B cell (primary cell): ENCODE measurements around the gene FNDC4. TPM values are rescaled to one million over a fixed set of nuclear protein-coding genes. Genes with fewer than 3 reads are reported as not detected.

Experiments
- ATAC-seq: fragments of 200-7000 bp; cut with Tn5 transposase; one replicate; pipeline ENCODE4 v1.10.0; 2021; ENCODE audit warnings: low read depth, mild to moderate bottlenecking, moderate number of reproducible peaks, moderate library complexity
- CTCF ChIA-PET: fragments of 350-600 bp; sonication (Branson Sonifier 250); formaldehyde crosslinking; loops from one replicate; lab custom pipeline; 2021; ENCODE audit warnings: antibody characterized with exemption, inconsistent platforms; lab: Charles Lee
- POLR2A ChIA-PET: fragments of 350-600 bp; sonication (Branson Sonifier 250); formaldehyde crosslinking; loops from one replicate; lab custom pipeline; 2021; ENCODE audit warnings: antibody characterized with exemption; lab: Charles Lee
- DNase-seq: peaks from one replicate; pipeline ENCODE4 v3.0.0; 2013
- H2AFZ ChIP-seq: 2 replicates; pipeline ENCODE4 v1.6.1; 2012; ENCODE audit warnings: mild to moderate bottlenecking, low read depth, low read length; ENCODE audit not compliant: insufficient read depth, poor library complexity, severe bottlenecking
- H3K27ac ChIP-seq, 2 donors: 1 replicate in 1 of 2; 2 replicates in 1 of 2; pipeline ENCODE4 v1.5.1; 2012 to 2013; ENCODE audit warnings: low read length in 2 of 2, mild to moderate bottlenecking in 2 of 2, moderate library complexity in 1 of 2
- H3K27me3 ChIP-seq, 4 experiments: fragments of 200-600 bp in 1 of 4; sonication (generic) in 1 of 4; replicated peaks in 1 of 4; 1 replicate in 2 of 4; 2 replicates in 2 of 4; pipeline versions ENCODE4 v1.6.1 to v1.7.0; 2013 to 2016; ENCODE audit warnings: low read length in 3 of 4, mild to moderate bottlenecking in 2 of 4, mixed read lengths in 1 of 4, moderate library complexity in 1 of 4; ENCODE audit not compliant: insufficient read depth in 4 of 4, control insufficient read depth in 3 of 4; ENCODE audit errors: control extremely low read depth in 1 of 4
- H3K36me3 ChIP-seq, 2 experiments: replicated peaks in 1 of 2; 1 replicate in 1 of 2; 2 replicates in 1 of 2; pipeline versions ENCODE4 v1.6.1 to v1.7.1; 2013; ENCODE audit warnings: low read length in 1 of 2; ENCODE audit not compliant: insufficient read depth in 2 of 2, control insufficient read depth in 1 of 2; ENCODE audit errors: control extremely low read depth in 1 of 2, extremely low read depth in 1 of 2
- H3K4me1 ChIP-seq, 2 donors: fragments of 200-600 bp in 1 of 2; sonication (generic) in 1 of 2; 1 replicate in 1 of 2; 2 replicates in 1 of 2; pipeline versions ENCODE4 v1.5.1 to v1.6.1; 2013 to 2017; ENCODE audit warnings: low read length in 2 of 2; ENCODE audit not compliant: control insufficient read depth in 2 of 2, insufficient read depth in 2 of 2
- H3K4me2 ChIP-seq: replicated peaks from 2 replicates; pipeline ENCODE3; 2012; ENCODE audit warnings: mild to moderate bottlenecking, low read depth, low read length; ENCODE audit not compliant: poor library complexity, severe bottlenecking
- H3K4me3 ChIP-seq, 5 experiments: fragments of 200-600 bp in 1 of 5; sonication (generic) in 1 of 5; 1 replicate in 3 of 5; 2 replicates in 2 of 5; pipeline versions ENCODE4 v1.5.1 to v1.7.0; 2011 to 2016; ENCODE audit warnings: low read length in 4 of 5, mild to moderate bottlenecking in 4 of 5, low read depth in 2 of 5, control low read depth in 1 of 5, moderate library complexity in 1 of 5; ENCODE audit not compliant: insufficient read depth in 1 of 5; ENCODE audit errors: control extremely low read depth in 1 of 5, extremely low read depth in 1 of 5
- H3K79me2 ChIP-seq: fragments of 200-600 bp; sonication (generic); one replicate; pipeline ENCODE4 v1.6.0; 2016; ENCODE audit warnings: low read length; ENCODE audit not compliant: control insufficient read depth, insufficient read depth
- H3K9ac ChIP-seq: fragments of 200-600 bp; sonication (generic); 2 replicates; pipeline ENCODE4 v1.6.1; 2017; ENCODE audit warnings: mild to moderate bottlenecking, low read length, moderate library complexity
- H3K9me3 ChIP-seq, 3 donors: one replicate each; pipeline versions ENCODE4 v1.6.1 to v1.7.1; 2013; ENCODE audit warnings: low read length in 2 of 3; ENCODE audit not compliant: control insufficient read depth in 2 of 3, insufficient read depth in 1 of 3; ENCODE audit errors: control extremely low read depth in 1 of 3
- H4K20me1 ChIP-seq: 2 replicates; pipeline ENCODE4 v1.6.0; 2012; ENCODE audit warnings: mild to moderate bottlenecking, low read length; ENCODE audit not compliant: insufficient read depth, control insufficient read depth, poor library complexity, severe bottlenecking
- H3K27ac Mint-ChIP-seq: one replicate; pipeline ENCODE4 v1.8.0; 2021; ENCODE audit warnings: mixed read lengths
- H3K27me3 Mint-ChIP-seq: one replicate; pipeline ENCODE4 v1.8.0; 2021; ENCODE audit warnings: mixed read lengths
- H3K4me1 Mint-ChIP-seq: one replicate; pipeline ENCODE4 v1.8.0; 2021; ENCODE audit warnings: mixed read lengths
- H3K4me3 Mint-ChIP-seq: one replicate; pipeline ENCODE4 v1.8.0; 2021; ENCODE audit warnings: mixed read lengths
- H3K9me3 Mint-ChIP-seq: one replicate; pipeline ENCODE4 v1.8.0; 2022; ENCODE audit warnings: mixed read lengths; ENCODE audit not compliant: insufficient read depth
- CTCF ChIP-seq: fragments of 200-600 bp; IDR thresholded peaks from one replicate; pipeline ENCODE4 v1.8.0; 2022; ENCODE audit warnings: antibody characterized with exemption, mild to moderate bottlenecking
- EZH2 ChIP-seq: IDR thresholded peaks from 2 replicates; pipeline ENCODE4 v1.6.1; 2012; ENCODE audit warnings: borderline replicate concordance, low read depth, mild to moderate bottlenecking, moderate library complexity, low read length; ENCODE audit not compliant: insufficient read depth, poor library complexity, severe bottlenecking
- WGBS: methylation state at CpG from one replicate; pipeline ENCODE4 v1.1.5; 2013; ENCODE audit warnings: missing lambda C conversion rate; ENCODE audit not compliant: insufficient coverage; 5-methylcytosine and 5-hydroxymethylcytosine counted together
- intact Hi-C: fragments of 100-400 bp; cut with micrococcal nuclease; formaldehyde crosslinking; loops from one replicate; pipeline ENCODE4 v1.10.0; 2022
- polyA plus RNA-seq: library from polyadenylated mRNA; depleted of rRNA; stranded (reverse); fragments of >200 nt; gene quantifications from 2 replicates; pipeline ENCODE4 v1.2.3, GENCODE V29; 2012
- total RNA-seq, 2 donors: library from RNA; stranded (reverse); fragments of 120-200 nt in 1 of 2; gene quantifications; 1 replicate in 1 of 2; 2 replicates in 1 of 2; pipeline versions ENCODE4 v1.2.3 to v1.2.4, GENCODE V29; 2013 to 2022

FNDC4 gene
- total and polyA plus RNA-seq, 2 donors (not counting 1 experiment from before 2014, with no cell fraction given): 0.31 TPM; not detected in 1

GRCh38 chr2:27509326-27509725, 14.3 kb upstream of the FNDC4 start:
- Mint-ChIP-seq H3K4me3 (no peak overlapping the region), H3K27ac (no peak overlapping the region), H3K27me3 (peaks cover 22% of the 10 kb centered on the region), H3K4me1 (no peaks in the 10 kb centered on the region), H3K9me3 (no peaks in the 10 kb centered on the region)
- Histone ChIP-seq H3K79me2 (no peaks in the 10 kb centered on the region), H3K4me2 (no peak overlapping the region), H3K27me3 (peaks cover 0 to 3% (median 0%) of the 10 kb centered on the region in 4 experiments), H2AFZ (no peak overlapping the region), H3K9ac (no peak overlapping the region), H3K36me3 (no peaks in the 10 kb centered on the region), H3K4me3 (no peak overlapping the region), H4K20me1 (no peaks in the 10 kb centered on the region), H3K27ac (no peak overlapping the region), H3K9me3 (peaks cover 0 to 3% (median 0%) of the 10 kb centered on the region in 3 donors), H3K4me1 (no peaks in the 10 kb centered on the region)
- intact Hi-C loops: no loop called here
- no peak for TF ChIP-seq EZH2
- no CpG with 5 or more reads among the region's 6 CpGs for WGBS
- ChIA-PET POLR2A (no interaction called here), CTCF (no interaction called here)
- ATAC-seq (no peak), DNase-seq (no peak)

- Histone ChIP-seq H3K27ac (no peak overlapping the region), H3K36me3 (no peaks in the 10 kb centered on the region), H2AFZ (no peak overlapping the region), H3K4me2 (no peak overlapping the region), H3K4me3 (no peak overlapping the region), H3K79me2 (no peaks in the 10 kb centered on the region), H3K27me3 (no peaks in the 10 kb centered on the region), H3K9me3 (peaks cover 0 to 3% (median 0%) of the 10 kb centered on the region in 3 donors), H3K9ac (no peak overlapping the region), H3K4me1 (no peaks in the 10 kb centered on the region), H4K20me1 (no peaks in the 10 kb centered on the region)
- TF ChIP-seq EZH2: no peak
- no peak for TF ChIP-seq CTCF
- peaks cover 19% of the 10 kb centered on the region for H3K27me3 Mint-ChIP-seq
- no peak for DNase-seq
- intact Hi-C loops: no loop called here
- 83% methylated on average over 3 of the region's 4 CpGs for WGBS
- no peak overlapping the region for H3K4me3 Mint-ChIP-seq
- POLR2A ChIA-PET: no interaction called here
- no peaks in the 10 kb centered on the region for H3K9me3 Mint-ChIP-seq
- CTCF ChIA-PET: no interaction called here
- H3K27ac Mint-ChIP-seq: no peak overlapping the region
- H3K4me1 Mint-ChIP-seq: no peaks in the 10 kb centered on the region
- no peak for ATAC-seq
These were observed 12.3 kb upstream of the FNDC4 start for GRCh38 chr2:27507293-27507692.
